GM23338 (cell line): ENCODE data around the gene CSTA. TPM values are rescaled to one million over a fixed set of nuclear protein-coding genes. Genes with fewer than 3 reads are reported as not detected.

Experiments used
- ATAC-seq: fragments of 200-7000 bp; cut with Tn5 transposase; 3 replicates; pipeline ENCODE4 v1.9.1; 2020
- DNase-seq: peaks from one replicate; pipeline ENCODE4 v3.0.0-alpha.2; 2015; ENCODE audit warnings: low spot score
- H2AFZ ChIP-seq: fragments of 200-600 bp; sonication (generic); 2 replicates; pipeline ENCODE4 v1.8.0; 2016; ENCODE audit warnings: antibody characterized with exemption, mild to moderate bottlenecking, moderate library complexity
- H3F3A ChIP-seq: fragments of 200-600 bp; sonication (generic); replicated peaks from 2 replicates; pipeline ENCODE4 v1.8.0; 2017; ENCODE audit warnings: antibody characterized with exemption, mixed run types, low read depth
- H3K27ac ChIP-seq: fragments of 200-600 bp; sonication (generic); 2 replicates; pipeline ENCODE4 v1.6.1; 2016; ENCODE audit warnings: low read depth
- H3K27me3 ChIP-seq: fragments of 200-600 bp; sonication (generic); 2 replicates; pipeline ENCODE4 v1.8.0; 2016; ENCODE audit warnings: mild to moderate bottlenecking, mixed run types, moderate library complexity; ENCODE audit not compliant: insufficient read depth
- H3K36me3 ChIP-seq: fragments of 200-600 bp; sonication (generic); 2 replicates; pipeline ENCODE4 v1.8.0; 2016; ENCODE audit warnings: mild to moderate bottlenecking; ENCODE audit not compliant: insufficient read depth
- H3K4me1 ChIP-seq: fragments of 200-600 bp; sonication (generic); 2 replicates; pipeline ENCODE4 v1.8.0; 2016; ENCODE audit warnings: mild to moderate bottlenecking, moderate library complexity; ENCODE audit not compliant: insufficient read depth
- H3K4me2 ChIP-seq: fragments of 200-600 bp; sonication (generic); 2 replicates; pipeline ENCODE4 v1.7.1; 2017; ENCODE audit warnings: mixed run types
- H3K4me3 ChIP-seq: fragments of 200-600 bp; sonication (generic); 2 replicates; pipeline ENCODE4 v1.6.1; 2016; ENCODE audit warnings: mixed run types
- H3K79me2 ChIP-seq: fragments of 200-600 bp; sonication (generic); replicated peaks from 2 replicates; pipeline ENCODE4 v1.8.0; 2017; ENCODE audit warnings: mild to moderate bottlenecking; ENCODE audit not compliant: insufficient read depth
- H3K9me2 ChIP-seq: fragments of 200-600 bp; sonication (generic); 2 replicates; pipeline ENCODE4 v1.8.0; 2017; ENCODE audit not compliant: insufficient read depth
- H4K20me1 ChIP-seq: fragments of 200-600 bp; sonication (generic); replicated peaks from 2 replicates; pipeline ENCODE4 v1.8.0; 2017; ENCODE audit warnings: mild to moderate bottlenecking; ENCODE audit not compliant: insufficient read depth
- H3K27ac Mint-ChIP-seq: 2 replicates; pipeline ENCODE4 v1.8.0; 2020; ENCODE audit warnings: inconsistent platforms, mild to moderate bottlenecking, moderate library complexity, mixed read lengths
- H3K27me3 Mint-ChIP-seq: 3 replicates; pipeline ENCODE4 v1.8.0; 2022; ENCODE audit warnings: low read depth, mild to moderate bottlenecking, moderate library complexity, mixed read lengths, inconsistent platforms; ENCODE audit not compliant: insufficient read depth, poor library complexity
- H3K36me3 Mint-ChIP-seq: 3 replicates; pipeline ENCODE4 v1.8.0; 2021; ENCODE audit warnings: low read depth, mild to moderate bottlenecking, inconsistent platforms, moderate library complexity, mixed read lengths
- H3K4me1 Mint-ChIP-seq: 3 replicates; pipeline ENCODE4 v1.8.0; 2020; ENCODE audit warnings: mild to moderate bottlenecking, inconsistent platforms, mixed read lengths
- H3K4me3 Mint-ChIP-seq: 3 replicates; pipeline ENCODE4 v1.8.0; 2021; ENCODE audit warnings: moderate library complexity, mild to moderate bottlenecking, inconsistent platforms, mixed read lengths
- H3K9me3 Mint-ChIP-seq: 3 replicates; pipeline ENCODE4 v1.8.0; 2020; ENCODE audit warnings: moderate library complexity, mild to moderate bottlenecking, inconsistent platforms, mixed read lengths
- CREB1 ChIP-seq: fragments of 250-450 bp; sonication (Bioruptor Pico); IDR thresholded peaks from 2 replicates; pipeline ENCODE4 v1.5.0; 2020; ENCODE audit warnings: low read depth, mild to moderate bottlenecking, moderate library complexity
- CTCF ChIP-seq, 2 experiments: fragments of 200-600 bp in 1 of 2; sonication (generic) in 1 of 2; conservative IDR thresholded peaks; 2 replicates each; pipeline versions ENCODE4 v1.5.1 to v1.6.1; 2016 to 2017; ENCODE audit warnings: antibody characterized with exemption in 2 of 2, low read depth in 2 of 2, mild to moderate bottlenecking in 2 of 2, moderate library complexity in 1 of 2
- EZH2 ChIP-seq: fragments of 200-600 bp; sonication (generic); IDR thresholded peaks from one replicate; pipeline ENCODE4 v1.8.0; 2017; ENCODE audit warnings: antibody characterized with exemption, mild to moderate bottlenecking, low read depth; ENCODE audit not compliant: unreplicated experiment
- EZH2phosphoT487 ChIP-seq: fragments of 200-600 bp; sonication (generic); IDR thresholded peaks from one replicate; pipeline ENCODE4 v1.8.1; 2018; ENCODE audit warnings: antibody characterized with exemption; ENCODE audit not compliant: unreplicated experiment
- JUNB ChIP-seq: IDR thresholded peaks from one replicate; pipeline ENCODE4 v1.6.1; 2016; ENCODE audit warnings: antibody characterized with exemption; ENCODE audit not compliant: unreplicated experiment
- NANOG ChIP-seq: IDR thresholded peaks from 2 replicates; pipeline ENCODE4 v1.6.1; 2016; ENCODE audit warnings: antibody characterized with exemption, borderline replicate concordance
- POLR2AphosphoS5 ChIP-seq: IDR thresholded peaks from 2 replicates; pipeline ENCODE4 v1.6.1; 2016; ENCODE audit warnings: antibody characterized with exemption, low read depth
- STAT1 ChIP-seq: IDR thresholded peaks from one replicate; pipeline ENCODE4 v1.6.1; 2016; ENCODE audit warnings: antibody characterized with exemption; ENCODE audit not compliant: unreplicated experiment
- ZNF114 ChIP-seq: fragments of 250-450 bp; sonication (Bioruptor Pico); IDR thresholded peaks from 2 replicates; pipeline ENCODE4 v1.5.0; 2020; ENCODE audit warnings: mild to moderate bottlenecking, moderate library complexity
- ZNF331 ChIP-seq: fragments of 250-450 bp; sonication (Bioruptor Pico); IDR thresholded peaks from 2 replicates; pipeline ENCODE4 v1.5.0; 2020; ENCODE audit warnings: low read depth, mild to moderate bottlenecking, moderate library complexity
- polyA plus RNA-seq: library from polyadenylated mRNA; unstranded; fragments of >200 nt; fragmentation: Nextera tagmentation; extraction: Ambion mirVana; gene quantifications from 2 replicates; pipeline ENCODE4 v1.2.1, GENCODE V29; 2016
- total RNA-seq: library from RNA; depleted of rRNA; stranded (reverse); fragments of >200 nt; shearing (Covaris generic); gene quantifications from 2 replicates; pipeline ENCODE4 v1.2.3, GENCODE V29; 2014
- TF ChIP-seq, protein P1 (sequence below): fragments of 250-450 bp; sonication (Bioruptor Pico); IDR thresholded peaks from 2 replicates; pipeline ENCODE4 v1.5.0; 2020; ENCODE audit warnings: mild to moderate bottlenecking, moderate library complexity
- TF ChIP-seq, protein P2 (sequence below): IDR thresholded peaks from 2 replicates; pipeline ENCODE4 v1.6.1; 2016; ENCODE audit warnings: antibody characterized with exemption
- TF ChIP-seq, protein P3 (sequence below): IDR thresholded peaks from one replicate; pipeline ENCODE4 v1.6.1; 2018; ENCODE audit warnings: antibody characterized with exemption; ENCODE audit not compliant: unreplicated experiment

CSTA gene
- total and polyA plus RNA-seq, 2 experiments from 2014 or later = 1.4 TPM; not detected in 1

- no peaks in the 10 kb centered on the region for H3K79me2 ChIP-seq
- no peak for ATAC-seq
- H3K4me3 ChIP-seq = no peak overlapping the region
- H3K27ac Mint-ChIP-seq = no peak overlapping the region
- H3K9me3 Mint-ChIP-seq = no peaks in the 10 kb centered on the region
- no peaks in the 10 kb centered on the region for H4K20me1 ChIP-seq
- H3F3A ChIP-seq = no peaks in the 10 kb centered on the region
- H3K4me1 ChIP-seq = peaks cover 9% of the 10 kb centered on the region; the same call in 1 of the 2 replicates
- H3K27ac ChIP-seq = no peak overlapping the region
- H3K36me3 ChIP-seq = no peaks in the 10 kb centered on the region
- H3K4me2 ChIP-seq = no peak overlapping the region
- TF ChIP-seq, protein P1, sequence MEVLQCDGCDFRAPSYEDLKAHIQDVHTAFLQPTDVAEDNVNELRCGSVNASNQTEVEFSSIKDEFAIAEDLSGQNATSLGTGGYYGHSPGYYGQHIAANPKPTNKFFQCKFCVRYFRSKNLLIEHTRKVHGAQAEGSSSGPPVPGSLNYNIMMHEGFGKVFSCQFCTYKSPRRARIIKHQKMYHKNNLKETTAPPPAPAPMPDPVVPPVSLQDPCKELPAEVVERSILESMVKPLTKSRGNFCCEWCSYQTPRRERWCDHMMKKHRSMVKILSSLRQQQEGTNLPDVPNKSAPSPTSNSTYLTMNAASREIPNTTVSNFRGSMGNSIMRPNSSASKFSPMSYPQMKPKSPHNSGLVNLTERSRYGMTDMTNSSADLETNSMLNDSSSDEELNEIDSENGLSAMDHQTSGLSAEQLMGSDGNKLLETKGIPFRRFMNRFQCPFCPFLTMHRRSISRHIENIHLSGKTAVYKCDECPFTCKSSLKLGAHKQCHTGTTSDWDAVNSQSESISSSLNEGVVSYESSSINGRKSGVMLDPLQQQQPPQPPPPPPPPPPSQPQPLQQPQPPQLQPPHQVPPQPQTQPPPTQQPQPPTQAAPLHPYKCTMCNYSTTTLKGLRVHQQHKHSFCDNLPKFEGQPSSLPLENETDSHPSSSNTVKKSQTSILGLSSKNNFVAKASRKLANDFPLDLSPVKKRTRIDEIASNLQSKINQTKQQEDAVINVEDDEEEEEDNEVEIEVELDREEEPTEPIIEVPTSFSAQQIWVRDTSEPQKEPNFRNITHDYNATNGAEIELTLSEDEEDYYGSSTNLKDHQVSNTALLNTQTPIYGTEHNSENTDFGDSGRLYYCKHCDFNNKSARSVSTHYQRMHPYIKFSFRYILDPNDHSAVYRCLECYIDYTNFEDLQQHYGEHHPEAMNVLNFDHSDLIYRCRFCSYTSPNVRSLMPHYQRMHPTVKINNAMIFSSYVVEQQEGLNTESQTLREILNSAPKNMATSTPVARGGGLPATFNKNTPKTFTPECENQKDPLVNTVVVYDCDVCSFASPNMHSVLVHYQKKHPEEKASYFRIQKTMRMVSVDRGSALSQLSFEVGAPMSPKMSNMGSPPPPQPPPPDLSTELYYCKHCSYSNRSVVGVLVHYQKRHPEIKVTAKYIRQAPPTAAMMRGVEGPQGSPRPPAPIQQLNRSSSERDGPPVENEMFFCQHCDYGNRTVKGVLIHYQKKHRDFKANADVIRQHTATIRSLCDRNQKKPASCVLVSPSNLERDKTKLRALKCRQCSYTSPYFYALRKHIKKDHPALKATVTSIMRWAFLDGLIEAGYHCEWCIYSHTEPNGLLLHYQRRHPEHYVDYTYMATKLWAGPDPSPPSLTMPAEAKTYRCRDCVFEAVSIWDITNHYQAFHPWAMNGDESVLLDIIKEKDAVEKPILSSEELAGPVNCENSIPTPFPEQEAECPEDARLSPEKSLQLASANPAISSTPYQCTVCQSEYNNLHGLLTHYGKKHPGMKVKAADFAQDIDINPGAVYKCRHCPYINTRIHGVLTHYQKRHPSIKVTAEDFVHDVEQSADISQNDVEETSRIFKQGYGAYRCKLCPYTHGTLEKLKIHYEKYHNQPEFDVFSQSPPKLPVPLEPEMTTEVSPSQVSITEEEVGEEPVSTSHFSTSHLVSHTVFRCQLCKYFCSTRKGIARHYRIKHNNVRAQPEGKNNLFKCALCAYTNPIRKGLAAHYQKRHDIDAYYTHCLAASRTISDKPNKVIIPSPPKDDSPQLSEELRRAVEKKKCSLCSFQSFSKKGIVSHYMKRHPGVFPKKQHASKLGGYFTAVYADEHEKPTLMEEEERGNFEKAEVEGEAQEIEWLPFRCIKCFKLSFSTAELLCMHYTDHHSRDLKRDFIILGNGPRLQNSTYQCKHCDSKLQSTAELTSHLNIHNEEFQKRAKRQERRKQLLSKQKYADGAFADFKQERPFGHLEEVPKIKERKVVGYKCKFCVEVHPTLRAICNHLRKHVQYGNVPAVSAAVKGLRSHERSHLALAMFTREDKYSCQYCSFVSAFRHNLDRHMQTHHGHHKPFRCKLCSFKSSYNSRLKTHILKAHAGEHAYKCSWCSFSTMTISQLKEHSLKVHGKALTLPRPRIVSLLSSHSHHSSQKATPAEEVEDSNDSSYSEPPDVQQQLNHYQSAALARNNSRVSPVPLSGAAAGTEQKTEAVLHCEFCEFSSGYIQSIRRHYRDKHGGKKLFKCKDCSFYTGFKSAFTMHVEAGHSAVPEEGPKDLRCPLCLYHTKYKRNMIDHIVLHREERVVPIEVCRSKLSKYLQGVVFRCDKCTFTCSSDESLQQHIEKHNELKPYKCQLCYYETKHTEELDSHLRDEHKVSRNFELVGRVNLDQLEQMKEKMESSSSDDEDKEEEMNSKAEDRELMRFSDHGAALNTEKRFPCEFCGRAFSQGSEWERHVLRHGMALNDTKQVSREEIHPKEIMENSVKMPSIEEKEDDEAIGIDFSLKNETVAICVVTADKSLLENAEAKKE = no peak
- TF ChIP-seq POLR2AphosphoS5 (no peak), STAT1 (no peak), JUNB (no peak), ZNF331 (CRISPR knock-in tag) (no peak), EZH2 (no peak), EZH2phosphoT487 (no peak), ZNF114 (CRISPR knock-in tag) (no peak), CTCF (conservative IDR thresholded peaks at IDR 0.05; ENCODE audit: low read depth in 2 of 2) (no peak), NANOG (no peak), CREB1 (CRISPR knock-in tag) (no peak)
- TF ChIP-seq, protein P2, sequence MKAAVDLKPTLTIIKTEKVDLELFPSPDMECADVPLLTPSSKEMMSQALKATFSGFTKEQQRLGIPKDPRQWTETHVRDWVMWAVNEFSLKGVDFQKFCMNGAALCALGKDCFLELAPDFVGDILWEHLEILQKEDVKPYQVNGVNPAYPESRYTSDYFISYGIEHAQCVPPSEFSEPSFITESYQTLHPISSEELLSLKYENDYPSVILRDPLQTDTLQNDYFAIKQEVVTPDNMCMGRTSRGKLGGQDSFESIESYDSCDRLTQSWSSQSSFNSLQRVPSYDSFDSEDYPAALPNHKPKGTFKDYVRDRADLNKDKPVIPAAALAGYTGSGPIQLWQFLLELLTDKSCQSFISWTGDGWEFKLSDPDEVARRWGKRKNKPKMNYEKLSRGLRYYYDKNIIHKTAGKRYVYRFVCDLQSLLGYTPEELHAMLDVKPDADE = no peak
- TF ChIP-seq, protein P3, sequence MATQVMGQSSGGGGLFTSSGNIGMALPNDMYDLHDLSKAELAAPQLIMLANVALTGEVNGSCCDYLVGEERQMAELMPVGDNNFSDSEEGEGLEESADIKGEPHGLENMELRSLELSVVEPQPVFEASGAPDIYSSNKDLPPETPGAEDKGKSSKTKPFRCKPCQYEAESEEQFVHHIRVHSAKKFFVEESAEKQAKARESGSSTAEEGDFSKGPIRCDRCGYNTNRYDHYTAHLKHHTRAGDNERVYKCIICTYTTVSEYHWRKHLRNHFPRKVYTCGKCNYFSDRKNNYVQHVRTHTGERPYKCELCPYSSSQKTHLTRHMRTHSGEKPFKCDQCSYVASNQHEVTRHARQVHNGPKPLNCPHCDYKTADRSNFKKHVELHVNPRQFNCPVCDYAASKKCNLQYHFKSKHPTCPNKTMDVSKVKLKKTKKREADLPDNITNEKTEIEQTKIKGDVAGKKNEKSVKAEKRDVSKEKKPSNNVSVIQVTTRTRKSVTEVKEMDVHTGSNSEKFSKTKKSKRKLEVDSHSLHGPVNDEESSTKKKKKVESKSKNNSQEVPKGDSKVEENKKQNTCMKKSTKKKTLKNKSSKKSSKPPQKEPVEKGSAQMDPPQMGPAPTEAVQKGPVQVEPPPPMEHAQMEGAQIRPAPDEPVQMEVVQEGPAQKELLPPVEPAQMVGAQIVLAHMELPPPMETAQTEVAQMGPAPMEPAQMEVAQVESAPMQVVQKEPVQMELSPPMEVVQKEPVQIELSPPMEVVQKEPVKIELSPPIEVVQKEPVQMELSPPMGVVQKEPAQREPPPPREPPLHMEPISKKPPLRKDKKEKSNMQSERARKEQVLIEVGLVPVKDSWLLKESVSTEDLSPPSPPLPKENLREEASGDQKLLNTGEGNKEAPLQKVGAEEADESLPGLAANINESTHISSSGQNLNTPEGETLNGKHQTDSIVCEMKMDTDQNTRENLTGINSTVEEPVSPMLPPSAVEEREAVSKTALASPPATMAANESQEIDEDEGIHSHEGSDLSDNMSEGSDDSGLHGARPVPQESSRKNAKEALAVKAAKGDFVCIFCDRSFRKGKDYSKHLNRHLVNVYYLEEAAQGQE = no peak
- no peaks in the 10 kb centered on the region for H3K36me3 Mint-ChIP-seq
- peaks cover 16% of the 10 kb centered on the region for H3K4me1 Mint-ChIP-seq
- H3K9me2 ChIP-seq = 0 out of 2 replicates have a peak, but pooled peaks cover 3% of the 10 kb centered on the region
- no peak overlapping the region for H3K4me3 Mint-ChIP-seq
- no peak overlapping the region for H2AFZ ChIP-seq
- H3K27me3 Mint-ChIP-seq = peaks cover 3% of the 10 kb centered on the region
- no peaks in the 10 kb centered on the region for H3K27me3 ChIP-seq
- no peak for DNase-seq
Observed at GRCh38 chr3:122312826-122313225, 12.2 kb upstream of the CSTA start.
